ENCODE data around the gene CDH23. TPM values are rescaled to one million over a fixed set of nuclear protein-coding genes. Genes with fewer than 3 reads are reported as not detected.

The CDH23 gene
- total RNA-seq, 2 experiments from 2014 or later, result 3.7 to 5.3 TPM

- Mint-ChIP-seq H3K36me3 (no peaks in the 10 kb centered on the region), H3K4me3 (peak overlapping the region; percentile 15), H3K27ac (no peak overlapping the region), H3K9me3 (no peaks in the 10 kb centered on the region), H3K4me1 (peaks cover 53% of the 10 kb centered on the region), H3K27me3 (no peaks in the 10 kb centered on the region)
- POLR2A ChIA-PET, result interaction anchor here (2.1 kb wide), 1 partner anchor 31 kb away, joined by 5 read pairs; no protein-coding TSS in a partner anchor
- DNase-seq (no peak), ATAC-seq (ENCODE audit: low read depth) (peak; percentile 64)
These were observed 382.9 kb downstream of the CDH23 start for GRCh38 chr10:71779641-71780040.

DNA sequence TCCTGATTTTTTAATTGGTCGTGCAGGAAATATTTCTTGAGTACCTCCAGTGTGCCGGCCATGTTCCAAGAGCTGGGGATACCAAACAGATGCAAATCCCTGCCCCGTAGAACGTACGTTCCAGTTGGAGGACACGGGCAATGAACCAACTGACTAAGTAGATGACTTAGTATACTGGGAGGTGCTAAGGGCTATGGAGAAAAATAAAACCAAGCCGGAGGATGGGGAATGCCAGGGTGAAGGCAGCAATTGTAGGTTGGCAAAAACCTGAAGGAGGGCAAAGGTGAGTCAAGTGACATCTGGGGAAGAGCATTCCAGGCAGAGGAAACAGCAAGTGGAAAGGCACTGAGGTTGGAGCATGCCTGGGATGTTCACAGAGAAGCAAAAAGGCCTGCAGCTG lies 383.4 kb downstream of the CDH23 start:
- H3K4me1 Mint-ChIP-seq, result peaks cover 49% of the 10 kb centered on the region
- H3K27me3 Mint-ChIP-seq, result no peaks in the 10 kb centered on the region
- no peaks in the 10 kb centered on the region for H3K9me3 Mint-ChIP-seq
- no peak for DNase-seq
- no peaks in the 10 kb centered on the region for H3K36me3 Mint-ChIP-seq
- no peak overlapping the region for H3K27ac Mint-ChIP-seq
- no peak overlapping the region for H3K4me3 Mint-ChIP-seq
- POLR2A ChIA-PET, result interaction anchor here (2.1 kb wide), 1 partner anchor 31 kb away, joined by 5 read pairs; no protein-coding TSS in a partner anchor
- no peak for ATAC-seq (ENCODE audit: low read depth)

DNA sequence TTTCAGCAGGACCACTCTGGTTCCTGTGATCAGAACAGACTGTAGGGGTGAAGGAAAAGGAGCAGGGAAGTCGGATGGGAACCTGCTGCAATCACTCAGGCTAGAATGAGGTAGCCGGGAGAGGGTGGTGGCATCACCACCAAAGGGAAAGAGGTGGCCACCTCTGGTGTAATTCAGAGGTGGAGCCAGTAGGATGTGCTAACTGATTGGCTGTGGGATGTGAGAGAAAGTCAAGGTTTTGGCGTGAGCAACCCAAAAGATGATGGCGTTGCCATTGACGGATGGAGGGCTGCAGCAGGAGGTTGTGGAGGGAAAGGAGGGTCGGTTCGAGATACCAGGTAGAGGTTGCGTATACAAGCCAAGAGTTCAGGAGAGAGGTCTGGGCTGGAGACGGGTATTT lies 384.0 kb downstream of the CDH23 start:
- no peak overlapping the region for H3K27ac Mint-ChIP-seq
- ATAC-seq (ENCODE audit: low read depth) (no peak), DNase-seq (no peak)
- no peaks in the 10 kb centered on the region for H3K27me3 Mint-ChIP-seq
- POLR2A ChIA-PET, result interaction anchor here (2.1 kb wide), 1 partner anchor 32 kb away, joined by 5 read pairs; no protein-coding TSS in a partner anchor
- no peaks in the 10 kb centered on the region for H3K9me3 Mint-ChIP-seq
- H3K4me3 Mint-ChIP-seq, result no peak overlapping the region
- peaks cover 45% of the 10 kb centered on the region for H3K4me1 Mint-ChIP-seq
- no peaks in the 10 kb centered on the region for H3K36me3 Mint-ChIP-seq

DNA sequence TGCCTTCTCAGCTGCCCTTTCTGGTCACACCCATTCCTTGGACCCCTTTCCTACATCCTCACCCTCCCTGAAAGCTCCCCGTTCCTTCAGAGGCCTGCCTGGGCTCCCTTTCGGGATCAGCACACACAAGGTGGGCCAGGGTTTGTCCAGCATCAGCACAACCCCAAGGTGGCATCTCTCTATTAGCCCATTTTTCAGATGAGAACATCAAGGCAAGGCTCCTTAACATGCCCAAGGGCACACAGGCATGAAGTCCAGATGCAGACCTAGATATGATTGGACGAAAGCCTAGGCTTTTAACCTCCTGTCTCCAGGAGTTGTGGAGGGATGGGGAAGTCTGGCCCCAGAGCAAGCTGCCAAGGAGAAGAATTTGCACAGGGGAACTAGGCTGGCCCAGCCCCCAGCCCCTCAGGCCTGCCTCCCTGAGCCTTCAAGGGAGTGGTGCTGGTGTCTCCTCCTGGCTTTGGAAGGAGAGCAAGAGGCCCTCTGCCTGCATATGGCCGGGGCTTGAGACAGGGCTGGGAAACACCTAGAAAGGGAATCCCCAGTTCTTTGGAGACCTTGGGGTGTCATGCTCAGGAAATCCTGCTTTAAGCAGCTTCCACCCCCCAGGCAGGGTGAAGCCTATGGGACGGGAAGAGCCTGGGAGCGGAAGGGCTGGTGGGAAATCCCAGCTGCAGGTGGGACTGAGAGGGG lies 385.6 kb downstream of the CDH23 start:
- Mint-ChIP-seq H3K9me3 (no peaks in the 10 kb centered on the region), H3K4me1 (peaks cover 31% of the 10 kb centered on the region), H3K36me3 (no peaks in the 10 kb centered on the region), H3K4me3 (no peak overlapping the region), H3K27me3 (peaks cover 3% of the 10 kb centered on the region), H3K27ac (no peak overlapping the region)
- POLR2A ChIA-PET, result interaction anchor here (1.6 kb wide), 1 partner anchor 9 kb away, joined by 12 read pairs; the partner anchor contains the start of gene VSIR
- ATAC-seq (ENCODE audit: low read depth) (no peak), DNase-seq (no peak)

DNA sequence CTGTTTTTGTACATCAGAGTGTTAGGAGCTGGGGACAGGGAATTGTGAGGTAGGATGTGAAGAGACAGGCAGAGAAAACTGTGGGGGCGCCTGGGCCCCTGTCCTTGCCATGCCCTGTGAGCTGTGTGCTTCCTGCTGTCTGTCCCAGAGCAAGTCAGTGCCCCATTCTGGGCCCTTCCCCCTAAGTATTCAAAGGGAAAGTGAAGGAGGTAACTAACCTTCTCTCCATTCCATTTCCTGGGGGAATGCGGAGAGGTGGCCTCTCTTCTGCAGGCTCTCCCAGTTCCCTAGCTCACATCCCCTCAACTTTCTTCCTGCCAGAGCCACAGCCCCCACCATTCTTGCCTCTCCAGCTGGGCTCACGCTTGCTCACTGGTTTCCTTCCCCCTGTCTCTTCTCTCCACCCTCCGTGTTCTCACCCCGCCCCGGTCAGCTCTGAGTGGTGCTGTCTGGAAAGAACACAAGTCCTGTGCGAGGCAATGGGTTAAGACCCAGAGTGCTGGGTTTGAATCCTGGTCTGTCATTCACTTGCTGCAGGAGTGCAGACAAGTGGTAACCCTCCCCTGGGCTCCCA lies 386.3 kb downstream of the CDH23 start:
- DNase-seq, result no peak
- no peaks in the 10 kb centered on the region for H3K9me3 Mint-ChIP-seq
- peaks cover 31% of the 10 kb centered on the region for H3K4me1 Mint-ChIP-seq
- H3K27ac Mint-ChIP-seq, result peak overlapping the region; percentile 13
- no peaks in the 10 kb centered on the region for H3K36me3 Mint-ChIP-seq
- POLR2A ChIA-PET, result interaction anchor here (1.6 kb wide), 1 partner anchor 9 kb away, joined by 12 read pairs; the partner anchor contains the start of gene VSIR
- peaks cover 3% of the 10 kb centered on the region for H3K27me3 Mint-ChIP-seq
- ATAC-seq (ENCODE audit: low read depth), result no peak
- H3K4me3 Mint-ChIP-seq, result no peak overlapping the region

DNA sequence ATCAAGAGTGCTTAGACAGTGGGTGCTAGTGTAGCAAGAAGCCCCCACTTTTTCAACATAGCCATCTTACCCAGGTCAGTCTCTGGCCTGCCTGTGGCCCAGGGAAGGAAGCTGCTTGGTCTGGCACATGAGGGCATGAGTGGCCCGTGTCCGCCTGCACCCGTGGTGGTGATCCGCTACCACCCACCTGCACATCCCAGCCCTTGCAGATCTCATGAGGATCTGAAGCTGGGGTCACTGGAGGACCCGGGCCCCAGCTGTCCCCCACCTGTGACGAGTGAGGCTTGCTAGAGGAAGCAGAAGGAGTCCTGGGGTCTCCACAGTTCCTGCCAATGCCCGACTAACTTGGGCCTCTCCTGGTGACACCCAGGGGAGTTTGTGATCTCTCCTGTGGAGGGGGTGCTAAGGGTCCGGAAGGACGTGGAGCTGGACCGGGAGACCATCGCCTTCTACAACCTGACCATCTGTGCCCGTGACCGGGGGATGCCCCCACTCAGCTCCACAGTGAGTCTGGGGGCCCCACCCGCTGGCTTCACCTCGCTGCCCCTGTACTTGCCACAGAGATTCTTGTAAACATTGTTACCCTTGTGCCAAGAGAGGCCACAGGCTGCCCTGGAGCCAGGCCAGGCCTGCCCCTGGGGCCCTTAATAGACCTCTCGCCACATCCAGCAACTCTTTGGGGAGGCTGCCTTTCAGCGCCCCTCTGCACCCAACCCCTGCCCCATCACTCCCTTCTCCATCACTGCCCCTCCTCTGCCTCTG lies 387.4 kb downstream of the CDH23 start:
- POLR2A ChIA-PET, result interaction anchor here (1.6 kb wide), 1 partner anchor 11 kb away, joined by 12 read pairs; the partner anchor contains the start of gene VSIR
- no peak overlapping the region for H3K27ac Mint-ChIP-seq

DNA sequence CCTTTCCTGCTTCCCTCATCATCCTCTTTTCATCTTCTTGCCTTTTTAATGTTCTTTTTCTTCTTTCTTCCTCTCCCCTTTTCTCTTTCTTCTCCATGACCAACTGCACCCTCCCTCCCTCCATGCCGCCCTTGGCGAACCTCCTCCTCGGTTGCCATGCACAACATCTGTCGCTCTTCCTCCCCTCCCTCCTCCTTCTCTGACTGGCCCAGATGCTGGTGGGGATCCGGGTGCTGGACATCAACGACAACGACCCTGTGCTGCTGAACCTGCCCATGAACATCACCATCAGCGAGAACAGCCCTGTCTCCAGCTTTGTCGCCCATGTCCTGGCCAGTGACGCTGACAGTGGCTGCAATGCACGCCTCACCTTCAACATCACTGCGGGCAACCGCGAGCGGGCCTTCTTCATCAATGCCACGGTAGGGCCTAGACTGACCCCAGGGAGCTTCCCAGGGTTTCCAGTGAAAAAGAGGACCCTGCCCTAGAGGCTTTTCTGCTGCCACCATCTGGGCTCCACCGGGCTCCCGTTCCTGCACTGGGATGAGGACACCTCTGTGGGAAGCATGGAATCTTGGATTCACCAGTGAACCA lies 388.1 kb downstream of the CDH23 start:
- H3K27ac Mint-ChIP-seq, result no peak overlapping the region
- POLR2A ChIA-PET, result interaction anchor here (1.2 kb wide), 1 partner anchor 9 kb away, joined by 3 read pairs; no protein-coding TSS in a partner anchor
- H3K36me3 Mint-ChIP-seq, result no peaks in the 10 kb centered on the region
- no peak overlapping the region for H3K4me3 Mint-ChIP-seq
- H3K4me1 Mint-ChIP-seq, result peaks cover 16% of the 10 kb centered on the region
- DNase-seq (no peak), ATAC-seq (ENCODE audit: low read depth) (no peak)
- no peaks in the 10 kb centered on the region for H3K9me3 Mint-ChIP-seq
- H3K27me3 Mint-ChIP-seq, result peaks cover 5% of the 10 kb centered on the region

More for the DNA sequence above, 387.4 kb downstream of the CDH23 start:
- H3K9me3 Mint-ChIP-seq, result no peaks in the 10 kb centered on the region
- DNase-seq (no peak), ATAC-seq (ENCODE audit: low read depth) (no peak)
- H3K4me1 Mint-ChIP-seq, result peaks cover 23% of the 10 kb centered on the region
- H3K27me3 Mint-ChIP-seq, result peaks cover 3% of the 10 kb centered on the region
- H3K4me3 Mint-ChIP-seq, result no peak overlapping the region
- H3K36me3 Mint-ChIP-seq, result no peaks in the 10 kb centered on the region

- POLR2A ChIA-PET, result no interaction called here
- Mint-ChIP-seq H3K4me1 (peaks cover 10% of the 10 kb centered on the region), H3K9me3 (no peaks in the 10 kb centered on the region), H3K27ac (no peak overlapping the region), H3K27me3 (peaks cover 11% of the 10 kb centered on the region), H3K4me3 (no peak overlapping the region), H3K36me3 (no peaks in the 10 kb centered on the region)
- ATAC-seq (ENCODE audit: low read depth), result no peak
- no peak for DNase-seq
These were observed 392.2 kb downstream of the CDH23 start for GRCh38 chr10:71788954-71789353.

GRCh38 chr10:71789871-71790270 lies 393.2 kb downstream of the CDH23 start:
- DNase-seq, result no peak
- Mint-ChIP-seq H3K27ac (no peak overlapping the region), H3K4me1 (peaks cover 10% of the 10 kb centered on the region), H3K27me3 (peaks cover 11% of the 10 kb centered on the region), H3K9me3 (no peaks in the 10 kb centered on the region), H3K4me3 (no peak overlapping the region), H3K36me3 (no peaks in the 10 kb centered on the region)
- POLR2A ChIA-PET, result no interaction called here
- no peak for ATAC-seq (ENCODE audit: low read depth)

DNA sequence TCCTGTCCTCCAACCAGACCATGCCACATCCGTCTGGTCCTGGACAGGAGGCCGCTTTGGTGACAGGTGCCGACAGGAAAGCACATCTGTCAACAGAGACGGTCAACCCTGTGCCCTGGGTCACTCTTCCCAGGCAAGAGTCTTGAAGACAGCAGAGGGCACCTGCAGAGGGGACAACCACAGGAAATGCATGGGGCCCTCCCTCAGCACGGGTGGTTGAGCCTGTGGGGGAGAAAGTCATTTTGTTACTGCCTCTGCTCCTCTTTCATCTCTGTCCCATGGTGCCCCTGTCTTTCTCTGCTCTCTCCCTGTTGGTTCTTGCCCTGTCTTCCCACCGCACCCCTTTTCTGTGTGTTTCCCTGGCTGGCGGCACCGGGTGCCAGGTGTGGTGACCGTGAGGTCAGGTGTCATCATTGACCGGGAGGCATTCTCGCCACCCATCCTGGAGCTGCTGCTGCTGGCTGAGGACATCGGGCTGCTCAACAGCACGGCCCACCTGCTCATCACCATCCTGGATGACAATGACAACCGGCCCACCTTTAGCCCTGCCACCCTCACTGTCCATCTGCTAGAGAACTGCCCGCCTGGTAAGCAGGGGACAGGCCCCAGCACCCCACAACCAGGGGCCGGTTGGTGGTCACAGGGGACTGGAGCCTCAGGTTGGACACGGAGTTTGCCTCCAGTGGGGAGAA lies 394.2 kb downstream of the CDH23 start:
- H3K27me3 Mint-ChIP-seq, result peaks cover 11% of the 10 kb centered on the region
- POLR2A ChIA-PET, result no interaction called here
- peak overlapping the region; percentile 45 for H3K4me3 Mint-ChIP-seq
- no peaks in the 10 kb centered on the region for H3K9me3 Mint-ChIP-seq
- no peaks in the 10 kb centered on the region for H3K36me3 Mint-ChIP-seq
- ATAC-seq (ENCODE audit: low read depth) (peak; percentile 62), DNase-seq (no peak)
- H3K27ac Mint-ChIP-seq, result no peak overlapping the region
- peaks cover 10% of the 10 kb centered on the region for H3K4me1 Mint-ChIP-seq

- POLR2A ChIA-PET, result no interaction called here
- Mint-ChIP-seq H3K9me3 (no peaks in the 10 kb centered on the region), H3K27ac (no peak overlapping the region), H3K4me1 (peaks cover 29% of the 10 kb centered on the region), H3K36me3 (no peaks in the 10 kb centered on the region), H3K4me3 (no peak overlapping the region), H3K27me3 (peaks cover 6% of the 10 kb centered on the region)
- DNase-seq, result no peak
- ATAC-seq (ENCODE audit: low read depth), result no peak
These were observed 398.5 kb downstream of the CDH23 start for GRCh38 chr10:71795248-71795647.

DNA sequence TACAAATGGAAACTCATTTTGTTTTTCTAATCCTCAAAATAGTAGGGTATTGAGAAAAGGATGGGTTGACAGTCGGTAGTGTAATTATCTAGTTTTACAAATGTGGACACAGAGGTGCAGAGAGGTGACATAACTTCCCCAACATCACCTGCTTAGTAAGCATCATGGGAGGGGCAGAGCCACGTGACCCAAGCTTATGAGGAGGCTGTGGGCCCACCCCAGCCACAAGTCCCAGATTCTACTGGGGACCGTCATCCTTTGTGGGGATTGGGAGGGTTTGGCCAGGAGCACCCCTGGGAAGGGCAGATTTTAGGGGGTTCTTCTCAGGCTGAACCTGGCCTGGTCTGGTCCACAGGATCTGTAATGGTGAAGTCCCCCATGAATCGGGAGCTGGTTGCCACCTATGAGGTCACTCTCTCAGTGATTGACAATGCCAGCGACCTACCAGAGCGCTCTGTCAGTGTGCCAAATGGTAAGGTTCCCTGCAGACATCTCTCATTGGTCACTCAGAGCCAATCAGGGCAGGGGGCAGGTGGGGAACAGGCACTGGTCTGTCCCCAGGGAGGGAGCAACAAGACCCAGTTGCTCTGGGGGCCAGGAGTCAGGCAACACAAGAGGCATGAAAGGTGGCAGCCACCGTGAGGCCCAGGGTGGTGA lies 400.2 kb downstream of the CDH23 start:
- no peaks in the 10 kb centered on the region for H3K36me3 Mint-ChIP-seq
- peak overlapping the region; percentile 84 for H3K27ac Mint-ChIP-seq
- ATAC-seq (ENCODE audit: low read depth) (peak; percentile 25), DNase-seq (no peak)
- H3K9me3 Mint-ChIP-seq, result no peaks in the 10 kb centered on the region
- POLR2A ChIA-PET, result interaction anchor here (1.0 kb wide), 1 partner anchor 15 kb away, joined by 3 read pairs; no protein-coding TSS in a partner anchor
- peak overlapping the region; percentile 56 for H3K4me3 Mint-ChIP-seq
- H3K4me1 Mint-ChIP-seq, result peaks cover 20% of the 10 kb centered on the region
- peaks cover 6% of the 10 kb centered on the region for H3K27me3 Mint-ChIP-seq

All from activated naive CD8-positive, alpha-beta T cell treated with anti-CD3 and anti-CD28 coated beads, Interleukin-2, amount 10 ng/mL, durations not matched to agents 7 days and 5 days (primary cell).